PC-3 (cell line): ENCODE data around the gene STRAP.

Experiments
- CTCF ChIP-seq: fragments of 300-600 bp; sonication (generic); conservative IDR thresholded peaks from 2 replicates; pipeline ENCODE4 v1.5.1; 2017; ENCODE audit warnings: antibody characterized with exemption, low read depth, mild to moderate bottlenecking, low read length
- EZH2 ChIP-seq: fragments of 300-600 bp; sonication (generic); IDR thresholded peaks from one replicate; pipeline ENCODE4 v1.6.1; 2017; ENCODE audit warnings: antibody characterized with exemption, mild to moderate bottlenecking, low read length; ENCODE audit not compliant: unreplicated experiment

GRCh38 chr12:15853877-15854276 lies 28.3 kb upstream of the STRAP start:
- TF ChIP-seq CTCF (no peak), EZH2 (no peak)
